Upper lobe of left lung (tissue), 6 donors: ENCODE measurements around the gene ECHS1. TPM values are rescaled to one million over a fixed set of nuclear protein-coding genes. Genes with fewer than 3 reads are reported as not detected.
A peak's percentile ranks its signal among the peaks of the same experiment; 100 is the strongest.

Experiments
- ATAC-seq, 2 donors: fragments of 200-7000 bp; cut with Tn5 transposase; one replicate each; pipeline ENCODE4 v1.9.1; 2022; ENCODE audit warnings: mild to moderate bottlenecking in 2 of 2, moderate library complexity in 2 of 2; ENCODE audit not compliant: low FRiP score in 2 of 2
- DNase-seq, 2 donors: peaks; one replicate each; pipeline ENCODE4 v3.0.0-alpha.2; 2019 to 2020
- H3K27ac ChIP-seq, 4 donors: fragments of 200-600 bp; sonication (generic); one replicate each; pipeline ENCODE4 v1.5.1; 2016 to 2019
- H3K27me3 ChIP-seq, 4 donors: fragments of 200-600 bp; sonication (generic); one replicate each; pipeline ENCODE4 v1.5.1; 2017 to 2019
- H3K36me3 ChIP-seq, 4 donors: fragments of 200-600 bp; sonication (generic); one replicate each; pipeline ENCODE4 v1.5.1; 2016 to 2019
- H3K4me1 ChIP-seq, 4 donors: fragments of 200-600 bp; sonication (generic); one replicate each; pipeline ENCODE4 v1.5.1; 2018 to 2019
- H3K4me3 ChIP-seq, 4 donors: fragments of 200-600 bp; sonication (generic); one replicate each; pipeline ENCODE4 v1.5.1; 2017 to 2019; ENCODE audit warnings: mild to moderate bottlenecking in 2 of 4, moderate library complexity in 1 of 4
- H3K9me3 ChIP-seq, 4 donors: fragments of 200-600 bp; sonication (generic); one replicate each; pipeline ENCODE4 v1.5.1; 2018 to 2019
- EP300 ChIP-seq, 4 donors: sonication (generic); formaldehyde crosslinking; IDR thresholded peaks; one replicate each; pipeline ENCODE4 v1.5.1; 2017; ENCODE audit warnings: antibody characterized with exemption in 4 of 4, control low read depth in 2 of 4
- POLR2A ChIP-seq, 4 donors: fragments of 450-650 bp; IDR thresholded peaks; one replicate each; pipeline ENCODE4 v1.5.1; 2016 to 2017; ENCODE audit warnings: antibody characterized with exemption in 4 of 4, mild to moderate bottlenecking in 2 of 4
- POLR2AphosphoS5 ChIP-seq, 2 donors: sonication (generic); formaldehyde crosslinking; IDR thresholded peaks; one replicate each; pipeline ENCODE4 v1.5.1; 2017; ENCODE audit warnings: antibody characterized with exemption in 2 of 2
- WGBS, 2 donors: methylation state at CpG; one replicate each; pipeline ENCODE4 v1.1.5; 2017 to 2018; 5-methylcytosine and 5-hydroxymethylcytosine counted together
- total RNA-seq, 6 donors: library from RNA; depleted of rRNA in 4 of 6; stranded (reverse); fragments of >200 nt in 4 of 6; gene quantifications; one replicate each; pipeline versions ENCODE4 v1.1.0 to v1.2.1, GENCODE V29; 2016 to 2021
- TF ChIP-seq, protein P1 (sequence below), 6 experiments: fragments of 450-650 bp in 4 of 6; fragments of 200-600 bp in 2 of 6; sonication (generic) in 2 of 6; IDR thresholded peaks; one replicate each; pipeline ENCODE4 v1.5.1; 2016 to 2019; ENCODE audit warnings: antibody characterized with exemption in 6 of 6
- donor health status: DM: no; HTN: no; CAD: no; lungs with moderate emphysema.
- donor health status: DM: no; HTN: yes; CAD: no; lungs with severe emphysema.

ECHS1 gene
- total RNA-seq, 6 donors from 2014 or later, result 32.5 to 69.6 (median 53.2) TPM

DNA sequence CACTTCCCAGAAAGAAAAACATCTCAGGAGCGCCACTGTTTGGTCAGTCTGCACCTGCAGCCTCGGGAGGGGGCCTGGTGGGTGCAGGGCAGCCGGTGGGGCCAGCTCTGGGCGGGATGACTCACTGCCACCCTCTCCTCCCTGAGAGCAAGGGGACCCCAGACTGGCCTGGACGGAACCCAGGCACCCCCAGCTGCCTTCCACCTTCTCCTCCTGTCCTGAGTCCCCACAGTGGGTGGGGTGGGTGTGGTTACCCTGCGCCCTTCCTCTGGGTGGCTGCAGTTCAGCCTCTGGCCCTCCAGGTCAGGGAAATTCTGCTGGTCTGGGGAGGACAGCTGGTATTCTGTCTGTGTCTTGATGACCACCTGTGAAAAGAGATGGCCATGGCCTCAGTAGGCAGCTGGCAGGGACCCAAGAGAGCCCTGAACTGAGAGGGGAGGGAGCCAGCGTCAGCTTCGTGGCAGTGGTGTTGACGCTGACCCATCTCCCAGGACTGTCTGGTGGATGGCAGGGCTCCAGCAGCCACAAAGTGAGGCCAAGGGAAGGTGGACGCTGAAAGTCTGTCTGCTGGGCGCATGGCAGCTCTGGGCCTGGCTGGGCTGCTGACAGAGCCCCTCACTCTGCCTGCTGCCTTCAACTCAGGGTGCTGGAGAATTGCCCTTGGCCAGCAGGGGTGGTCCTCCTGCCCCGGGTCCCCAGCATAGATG lies 45.4 kb downstream of the ECHS1 start:
- Histone ChIP-seq H3K27ac (no peak overlapping the region), H3K36me3 (no peaks in the 10 kb centered on the region), H3K4me1 (peaks cover 19 to 34% (median 24%) of the 10 kb centered on the region in 4 donors), H3K9me3 (no peaks in the 10 kb centered on the region), H3K4me3 (no peak overlapping the region), H3K27me3 (peaks cover 11 to 53% (median 41%) of the 10 kb centered on the region in 4 donors)
- no peak for ATAC-seq
- DNase-seq, result no peak
- TF ChIP-seq EP300 (IDR thresholded peaks at IDR 0.05) (no peak), POLR2AphosphoS5 (IDR thresholded peaks at IDR 0.05) (no peak), POLR2A (IDR thresholded peaks at IDR 0.05) (no peak)
- TF ChIP-seq, protein P1, sequence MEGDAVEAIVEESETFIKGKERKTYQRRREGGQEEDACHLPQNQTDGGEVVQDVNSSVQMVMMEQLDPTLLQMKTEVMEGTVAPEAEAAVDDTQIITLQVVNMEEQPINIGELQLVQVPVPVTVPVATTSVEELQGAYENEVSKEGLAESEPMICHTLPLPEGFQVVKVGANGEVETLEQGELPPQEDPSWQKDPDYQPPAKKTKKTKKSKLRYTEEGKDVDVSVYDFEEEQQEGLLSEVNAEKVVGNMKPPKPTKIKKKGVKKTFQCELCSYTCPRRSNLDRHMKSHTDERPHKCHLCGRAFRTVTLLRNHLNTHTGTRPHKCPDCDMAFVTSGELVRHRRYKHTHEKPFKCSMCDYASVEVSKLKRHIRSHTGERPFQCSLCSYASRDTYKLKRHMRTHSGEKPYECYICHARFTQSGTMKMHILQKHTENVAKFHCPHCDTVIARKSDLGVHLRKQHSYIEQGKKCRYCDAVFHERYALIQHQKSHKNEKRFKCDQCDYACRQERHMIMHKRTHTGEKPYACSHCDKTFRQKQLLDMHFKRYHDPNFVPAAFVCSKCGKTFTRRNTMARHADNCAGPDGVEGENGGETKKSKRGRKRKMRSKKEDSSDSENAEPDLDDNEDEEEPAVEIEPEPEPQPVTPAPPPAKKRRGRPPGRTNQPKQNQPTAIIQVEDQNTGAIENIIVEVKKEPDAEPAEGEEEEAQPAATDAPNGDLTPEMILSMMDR (IDR thresholded peaks at IDR 0.05), result no peak
- 37 to 50% methylated on average over 8 to 12 of the region's 12 CpGs for whole genome bisulfite sequencing, 2 donors

DNA sequence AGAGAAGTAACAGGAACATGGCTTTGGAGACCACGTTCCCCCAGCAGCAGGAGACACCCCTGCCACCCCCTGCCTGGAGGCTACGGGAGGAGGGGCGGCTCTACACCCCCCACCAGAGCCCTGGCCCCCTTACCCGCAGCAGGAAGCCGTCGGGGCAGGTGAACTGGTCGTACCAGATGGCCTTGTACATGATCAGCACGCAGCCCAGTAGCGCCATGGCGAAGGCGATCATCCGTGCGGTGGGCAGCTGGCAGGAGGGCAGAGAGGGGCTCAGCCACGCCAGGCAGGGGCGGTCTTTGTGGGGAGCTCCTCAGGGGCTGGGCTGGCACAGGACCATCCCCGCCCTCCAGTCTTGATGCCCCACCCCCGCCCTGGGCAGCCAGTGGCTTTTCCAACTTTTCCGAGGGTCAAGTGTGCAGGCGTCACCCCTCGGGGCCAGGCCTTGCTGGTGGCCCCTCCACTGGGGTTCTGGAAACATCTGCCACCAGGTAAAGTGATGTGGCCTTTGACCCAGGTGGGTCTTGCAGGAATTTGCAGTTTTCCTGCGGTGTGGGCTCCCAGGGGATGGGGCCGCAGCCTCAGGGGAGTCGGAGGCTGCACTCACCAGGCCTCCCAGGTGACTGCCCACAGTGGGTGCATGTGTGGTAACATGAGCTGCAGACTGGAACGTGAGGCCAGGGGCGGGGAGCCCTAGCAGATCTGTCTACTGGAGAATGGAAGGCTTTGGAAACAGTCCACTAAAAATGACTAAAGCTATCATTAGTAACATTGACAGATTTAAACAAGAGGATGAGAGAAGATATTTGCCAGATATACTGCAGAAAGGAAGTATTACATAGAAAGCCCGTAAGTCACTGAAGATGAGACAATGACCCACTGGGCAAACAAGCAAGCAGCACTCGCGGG lies 46.2 kb downstream of the ECHS1 start:
- DNase-seq (peak in 1 of 2 donors; percentile 67), ATAC-seq (no peak)
- TF ChIP-seq POLR2AphosphoS5 (IDR thresholded peaks at IDR 0.05) (no peak), EP300 (IDR thresholded peaks at IDR 0.05) (no peak), POLR2A (IDR thresholded peaks at IDR 0.05) (no peak)
- TF ChIP-seq, protein P1 (IDR thresholded peaks at IDR 0.05), result no peak
- Histone ChIP-seq H3K4me1 (peaks cover 19 to 34% (median 24%) of the 10 kb centered on the region in 4 donors), H3K4me3 (no peak overlapping the region), H3K9me3 (no peaks in the 10 kb centered on the region), H3K27me3 (peaks cover 11 to 51% (median 41%) of the 10 kb centered on the region in 4 donors), H3K36me3 (no peaks in the 10 kb centered on the region), H3K27ac (no peak overlapping the region)
- 22 to 35% methylated on average over 12 to 22 of the region's 28 CpGs for WGBS, 2 donors

DNA sequence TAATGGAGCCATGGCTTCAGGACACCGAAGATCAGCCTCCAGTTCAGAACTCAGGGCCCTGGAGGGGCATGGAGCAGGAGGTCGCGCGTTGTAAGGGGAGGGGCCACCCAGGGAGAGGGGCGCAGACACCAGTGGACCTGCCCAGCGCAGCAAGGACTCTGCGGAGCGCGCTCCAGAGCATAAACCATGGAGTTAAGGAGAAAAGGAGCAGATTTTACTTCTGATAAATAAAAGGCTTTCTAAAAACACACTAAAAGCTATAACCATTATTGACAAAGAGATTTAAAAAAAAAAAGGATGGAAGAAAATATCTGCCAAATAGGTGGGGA lies 47.0 kb downstream of the ECHS1 start:
- Histone ChIP-seq H3K27me3 (peaks cover 11 to 51% (median 41%) of the 10 kb centered on the region in 4 donors), H3K9me3 (no peaks in the 10 kb centered on the region), H3K4me1 (peaks cover 19 to 34% (median 24%) of the 10 kb centered on the region in 4 donors), H3K36me3 (no peaks in the 10 kb centered on the region), H3K27ac (no peak overlapping the region), H3K4me3 (peak overlapping the region in 2 of 4 donors; percentile 37 to 42)
- DNase-seq (no peak), ATAC-seq (no peak)
- TF ChIP-seq, protein P1 (IDR thresholded peaks at IDR 0.05), result no peak
- TF ChIP-seq EP300 (IDR thresholded peaks at IDR 0.05) (no peak), POLR2AphosphoS5 (IDR thresholded peaks at IDR 0.05) (no peak)
- WGBS, 2 donors, result 25 to 36% methylated on average over 9 of the region's 9 CpGs

DNA sequence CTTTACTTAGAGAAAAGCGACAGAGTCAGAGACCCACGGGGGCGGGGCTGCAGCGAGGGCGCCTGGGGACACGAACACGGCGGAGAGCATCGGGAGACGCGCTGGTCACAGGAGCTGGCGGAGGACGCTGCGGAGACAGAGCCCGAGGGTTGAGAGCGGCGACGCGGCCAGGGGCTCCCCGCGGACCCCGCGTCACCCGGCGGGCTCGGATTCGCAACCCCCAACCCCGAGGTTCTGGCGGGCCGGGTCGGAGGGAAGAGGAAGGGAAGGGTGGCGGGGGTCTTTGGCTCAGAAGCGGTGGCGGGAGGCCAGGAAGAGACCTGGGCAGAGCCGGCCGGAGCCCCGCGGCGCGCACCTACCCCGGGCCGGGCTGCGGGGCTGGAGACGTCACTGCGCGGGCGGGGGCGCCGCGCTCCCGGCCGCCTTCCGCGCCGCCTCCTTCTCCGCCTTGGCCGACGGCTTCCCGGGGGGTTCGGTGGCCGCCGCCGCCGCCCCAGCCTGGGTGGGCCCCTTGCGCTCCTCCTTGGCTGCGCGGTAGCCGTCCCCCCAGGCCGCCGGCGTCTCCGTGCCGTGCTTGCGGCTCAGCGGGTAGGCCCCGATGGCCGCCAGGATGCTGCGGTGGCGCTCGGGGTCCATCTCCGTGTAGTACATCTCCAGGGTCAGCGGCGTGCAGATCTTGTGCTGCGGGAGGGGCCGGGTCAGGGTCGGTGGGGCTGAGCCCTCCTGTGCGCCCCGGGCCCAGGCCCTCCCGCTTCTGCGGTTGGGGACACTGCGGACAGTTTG lies 47.5 kb downstream of the ECHS1 start:
- TF ChIP-seq EP300 (IDR thresholded peaks at IDR 0.05) (no peak), POLR2A (IDR thresholded peaks at IDR 0.05) (no peak), POLR2AphosphoS5 (IDR thresholded peaks at IDR 0.05) (no peak)
- TF ChIP-seq, protein P1 (IDR thresholded peaks at IDR 0.05), result no peak
- H3K4me3 ChIP-seq, result peak overlapping the region in 3 of 4 donors; percentile 30 to 42 (median 37)
- H3K4me1 ChIP-seq, result peaks cover 19 to 34% (median 24%) of the 10 kb centered on the region in 4 donors
- H3K36me3 ChIP-seq, result no peaks in the 10 kb centered on the region
- DNase-seq, result peak in 1 of 2 donors; percentile 86
- peak in 1 of 2 donors; percentile 23 for ATAC-seq
- H3K27me3 ChIP-seq, result peaks cover 11 to 51% (median 41%) of the 10 kb centered on the region in 4 donors
- H3K9me3 ChIP-seq, result no peaks in the 10 kb centered on the region
- H3K27ac ChIP-seq, result no peak overlapping the region
- 3 to 4% methylated on average over 11 to 71 of the region's 91 CpGs for WGBS, 2 donors
